Measurements from ENCODE around the gene KCTD3.

Gene KCTD3

DNA sequence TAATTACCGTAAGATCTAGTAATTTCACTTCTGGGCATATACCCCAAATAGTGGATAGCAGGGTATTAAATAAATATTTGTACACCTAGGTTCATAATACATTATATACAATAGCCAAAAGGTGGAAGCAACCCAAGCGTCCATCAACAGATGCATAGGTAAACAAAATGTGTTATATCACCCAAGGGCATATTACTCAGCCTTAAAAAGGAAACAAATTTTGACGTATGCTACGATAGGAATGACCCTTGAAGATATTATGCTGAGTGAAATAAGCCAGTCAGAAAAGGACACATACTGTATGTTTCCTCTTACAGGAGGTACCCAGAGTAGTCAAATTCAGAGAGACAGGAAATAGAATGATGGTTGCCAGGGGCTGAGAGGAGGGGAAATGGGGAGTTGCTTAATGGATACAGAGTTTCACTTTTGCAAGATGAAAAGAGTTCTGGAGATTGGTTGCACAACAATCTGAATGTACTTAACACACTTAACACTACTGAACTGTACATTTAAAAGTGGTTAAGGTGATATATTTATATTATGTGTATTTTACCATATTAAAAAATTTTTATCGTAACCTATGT, 36.6 kb upstream of the KCTD3 start:
- H3K9ac ChIP-seq (ENCODE audit: low read length) = no peak overlapping the region
- H3K4me1 ChIP-seq (ENCODE audit: low read length) = peaks cover 7% of the 10 kb centered on the region; the same call in 1 of the 2 replicates
- no peaks in the 10 kb centered on the region for H3K9me3 ChIP-seq (replicated peaks; ENCODE audit: insufficient read depth, low read length)
- H3K9me2 ChIP-seq (replicated peaks; ENCODE audit: insufficient read depth, low read length) = no peaks in the 10 kb centered on the region
- no peak overlapping the region for H2AFZ ChIP-seq (ENCODE audit: low read length)
- H3K4me3 ChIP-seq (ENCODE audit: low read length) = no peak overlapping the region
- H3F3A ChIP-seq (ENCODE audit: insufficient read depth, low read length) = no peaks in the 10 kb centered on the region
- H3K27ac ChIP-seq (ENCODE audit: low read length) = no peak overlapping the region
- no peak overlapping the region for H3K4me2 ChIP-seq (ENCODE audit: low read depth, low read length)
- no peaks in the 10 kb centered on the region for H3K27me3 ChIP-seq (replicated peaks; ENCODE audit: insufficient read depth, low read length)
- H3K36me3 ChIP-seq (replicated peaks; ENCODE audit: insufficient read depth, low read length) = no peaks in the 10 kb centered on the region
- TF ChIP-seq, protein P1, sequence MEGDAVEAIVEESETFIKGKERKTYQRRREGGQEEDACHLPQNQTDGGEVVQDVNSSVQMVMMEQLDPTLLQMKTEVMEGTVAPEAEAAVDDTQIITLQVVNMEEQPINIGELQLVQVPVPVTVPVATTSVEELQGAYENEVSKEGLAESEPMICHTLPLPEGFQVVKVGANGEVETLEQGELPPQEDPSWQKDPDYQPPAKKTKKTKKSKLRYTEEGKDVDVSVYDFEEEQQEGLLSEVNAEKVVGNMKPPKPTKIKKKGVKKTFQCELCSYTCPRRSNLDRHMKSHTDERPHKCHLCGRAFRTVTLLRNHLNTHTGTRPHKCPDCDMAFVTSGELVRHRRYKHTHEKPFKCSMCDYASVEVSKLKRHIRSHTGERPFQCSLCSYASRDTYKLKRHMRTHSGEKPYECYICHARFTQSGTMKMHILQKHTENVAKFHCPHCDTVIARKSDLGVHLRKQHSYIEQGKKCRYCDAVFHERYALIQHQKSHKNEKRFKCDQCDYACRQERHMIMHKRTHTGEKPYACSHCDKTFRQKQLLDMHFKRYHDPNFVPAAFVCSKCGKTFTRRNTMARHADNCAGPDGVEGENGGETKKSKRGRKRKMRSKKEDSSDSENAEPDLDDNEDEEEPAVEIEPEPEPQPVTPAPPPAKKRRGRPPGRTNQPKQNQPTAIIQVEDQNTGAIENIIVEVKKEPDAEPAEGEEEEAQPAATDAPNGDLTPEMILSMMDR (IDR thresholded peaks at IDR 0.05; ENCODE audit: low read length) = no peak
- no peak for TF ChIP-seq EZH2 (optimal IDR thresholded peaks at IDR 0.05; ENCODE audit: low read depth, low read length)
- no peak for TF ChIP-seq EZH2phosphoT487 (IDR thresholded peaks at IDR 0.05; ENCODE audit: low read length)
- H3K79me2 ChIP-seq (ENCODE audit: low read length) = no peaks in the 10 kb centered on the region
- DNase-seq = no peak
- H4K20me1 ChIP-seq (ENCODE audit: insufficient read depth, low read length) = no peaks in the 10 kb centered on the region

DNA sequence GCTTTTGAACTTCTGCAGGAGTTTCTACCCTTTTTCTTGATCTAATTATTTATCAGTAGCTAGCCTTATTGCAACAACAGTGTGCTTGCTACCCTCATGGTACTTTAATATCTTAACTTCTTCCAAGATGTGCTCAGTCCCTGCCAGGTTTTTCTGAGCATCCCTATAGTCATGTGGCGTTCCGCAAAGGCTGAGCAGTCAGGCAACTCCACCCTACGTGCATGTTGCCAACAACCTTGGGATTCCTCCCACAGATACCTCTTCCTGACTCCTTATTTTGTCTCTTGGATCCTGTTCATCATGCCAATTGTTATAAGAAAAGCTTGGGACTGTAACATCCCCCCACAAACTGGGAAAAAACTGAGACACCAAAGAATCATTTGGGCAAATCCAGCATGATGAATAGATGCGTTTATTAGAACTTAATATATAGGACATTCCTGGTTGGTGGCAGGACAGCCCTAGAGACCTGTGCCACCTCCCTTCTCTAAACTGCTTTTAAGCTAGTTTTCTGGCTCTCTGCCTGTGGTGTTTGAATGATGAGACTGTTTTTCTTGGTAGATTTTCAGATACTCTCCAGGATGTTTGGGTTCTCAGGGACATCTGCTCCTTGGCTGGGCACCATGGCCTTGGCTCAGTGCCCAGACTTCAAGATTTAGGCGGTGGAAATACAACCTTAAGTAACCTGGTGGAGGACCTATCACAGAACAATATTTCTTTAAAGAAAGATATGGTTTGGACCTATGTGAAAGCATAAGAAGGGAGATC, 27.1 kb upstream of the KCTD3 start:
- Histone ChIP-seq H3K9me2 (replicated peaks; ENCODE audit: insufficient read depth, low read length) (no peaks in the 10 kb centered on the region), H4K20me1 (ENCODE audit: insufficient read depth, low read length) (no peaks in the 10 kb centered on the region), H3K36me3 (replicated peaks; ENCODE audit: insufficient read depth, low read length) (no peaks in the 10 kb centered on the region), H3K27me3 (replicated peaks; ENCODE audit: insufficient read depth, low read length) (no peaks in the 10 kb centered on the region), H3K4me3 (ENCODE audit: low read length) (no peak overlapping the region), H3K9me3 (replicated peaks; ENCODE audit: insufficient read depth, low read length) (no peaks in the 10 kb centered on the region), H3K9ac (ENCODE audit: low read length) (no peak overlapping the region), H3K27ac (ENCODE audit: low read length) (no peak overlapping the region), H3K4me2 (ENCODE audit: low read depth, low read length) (no peak overlapping the region), H3K4me1 (ENCODE audit: low read length) (peaks cover 9% of the 10 kb centered on the region), H3K79me2 (ENCODE audit: low read length) (no peaks in the 10 kb centered on the region), H3F3A (ENCODE audit: insufficient read depth, low read length) (peaks cover 9% of the 10 kb centered on the region), H2AFZ (ENCODE audit: low read length) (no peak overlapping the region)
- TF ChIP-seq EZH2 (optimal IDR thresholded peaks at IDR 0.05; ENCODE audit: low read depth, low read length) (no peak), EZH2phosphoT487 (IDR thresholded peaks at IDR 0.05; ENCODE audit: low read length) (no peak)
- TF ChIP-seq, protein P1 (IDR thresholded peaks at IDR 0.05; ENCODE audit: low read length) = no peak
- no peak for DNase-seq

DNA sequence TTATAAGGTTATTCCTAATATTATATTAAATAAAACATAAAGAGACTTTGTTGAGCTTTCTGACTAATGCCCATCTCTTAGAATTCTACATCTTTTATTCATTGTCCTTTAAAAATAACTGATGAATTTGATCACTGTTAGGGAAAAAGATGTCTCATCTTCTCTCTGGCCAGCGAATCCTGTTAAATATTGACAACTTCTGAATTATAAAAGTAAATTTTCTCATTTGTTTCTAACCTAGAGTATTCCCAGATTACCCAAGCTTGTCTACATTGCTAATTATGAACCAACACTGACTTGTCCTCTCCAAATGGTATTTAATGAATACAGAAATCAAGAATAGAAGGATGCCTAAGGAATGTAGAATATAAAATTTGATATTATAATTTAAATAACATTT, 24.8 kb upstream of the KCTD3 start:
- Histone ChIP-seq H3K79me2 (ENCODE audit: low read length) (no peaks in the 10 kb centered on the region), H3K27ac (ENCODE audit: low read length) (no peak overlapping the region), H2AFZ (ENCODE audit: low read length) (no peak overlapping the region), H3K4me1 (ENCODE audit: low read length) (peaks cover 9% of the 10 kb centered on the region), H3K9me2 (replicated peaks; ENCODE audit: insufficient read depth, low read length) (no peaks in the 10 kb centered on the region), H3K4me2 (ENCODE audit: low read depth, low read length) (no peak overlapping the region), H3K9ac (ENCODE audit: low read length) (no peak overlapping the region), H3F3A (ENCODE audit: insufficient read depth, low read length) (peaks cover 9% of the 10 kb centered on the region), H3K4me3 (ENCODE audit: low read length) (no peak overlapping the region), H3K9me3 (replicated peaks; ENCODE audit: insufficient read depth, low read length) (no peaks in the 10 kb centered on the region), H3K36me3 (replicated peaks; ENCODE audit: insufficient read depth, low read length) (no peaks in the 10 kb centered on the region), H4K20me1 (ENCODE audit: insufficient read depth, low read length) (no peaks in the 10 kb centered on the region), H3K27me3 (replicated peaks; ENCODE audit: insufficient read depth, low read length) (no peaks in the 10 kb centered on the region)
- DNase-seq = no peak
- TF ChIP-seq EZH2phosphoT487 (IDR thresholded peaks at IDR 0.05; ENCODE audit: low read length) (no peak), EZH2 (optimal IDR thresholded peaks at IDR 0.05; ENCODE audit: low read depth, low read length) (no peak)
- TF ChIP-seq, protein P1 (IDR thresholded peaks at IDR 0.05; ENCODE audit: low read length) = no peak

Data from MM.1S (cell line).